ENCODE data around the gene KCTD4. TPM values are rescaled to one million over a fixed set of nuclear protein-coding genes. Genes with fewer than 3 reads are reported as not detected.
"Not testable (repeated sequence)": the region's sequence is repeated elsewhere in the genome, so short reads cannot be mapped to it uniquely, and the experiment has no call there.

Gene KCTD4
- total and polyA plus RNA-seq, 12 donors, result 0.10 TPM; not detected in 11

DNA sequence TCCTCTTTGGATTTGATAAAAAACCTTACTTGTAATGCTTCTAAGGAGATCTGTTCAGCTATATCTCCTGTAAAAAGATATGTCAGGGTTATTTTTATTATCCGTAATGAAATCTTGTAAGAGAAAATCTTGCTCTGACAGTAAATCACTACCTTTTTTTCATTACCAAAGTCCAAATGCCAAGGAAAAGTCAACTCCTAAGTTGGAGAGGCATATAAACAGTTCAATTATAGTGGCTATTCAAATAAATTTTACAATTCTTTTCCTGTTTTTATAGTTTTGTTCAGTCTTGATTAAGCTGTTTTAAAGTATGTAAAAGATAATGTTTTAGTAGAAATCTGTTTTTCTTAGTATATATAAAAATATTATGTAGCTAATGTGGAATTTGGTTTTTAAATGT is 9.0 kb downstream of the KCTD4 start:
- no peak for DNase-seq
- H3K36me3 ChIP-seq (replicated peaks in 1 of 2), result no peaks in the 10 kb centered on the region
- 39 to 46% (median 43%) methylated on average over 1 of the region's 1 CpG for WGBS, 4 donors
- no peak for TF ChIP-seq POLR2A (IDR thresholded peaks at IDR 0.05)
- TF ChIP-seq, protein P1, sequence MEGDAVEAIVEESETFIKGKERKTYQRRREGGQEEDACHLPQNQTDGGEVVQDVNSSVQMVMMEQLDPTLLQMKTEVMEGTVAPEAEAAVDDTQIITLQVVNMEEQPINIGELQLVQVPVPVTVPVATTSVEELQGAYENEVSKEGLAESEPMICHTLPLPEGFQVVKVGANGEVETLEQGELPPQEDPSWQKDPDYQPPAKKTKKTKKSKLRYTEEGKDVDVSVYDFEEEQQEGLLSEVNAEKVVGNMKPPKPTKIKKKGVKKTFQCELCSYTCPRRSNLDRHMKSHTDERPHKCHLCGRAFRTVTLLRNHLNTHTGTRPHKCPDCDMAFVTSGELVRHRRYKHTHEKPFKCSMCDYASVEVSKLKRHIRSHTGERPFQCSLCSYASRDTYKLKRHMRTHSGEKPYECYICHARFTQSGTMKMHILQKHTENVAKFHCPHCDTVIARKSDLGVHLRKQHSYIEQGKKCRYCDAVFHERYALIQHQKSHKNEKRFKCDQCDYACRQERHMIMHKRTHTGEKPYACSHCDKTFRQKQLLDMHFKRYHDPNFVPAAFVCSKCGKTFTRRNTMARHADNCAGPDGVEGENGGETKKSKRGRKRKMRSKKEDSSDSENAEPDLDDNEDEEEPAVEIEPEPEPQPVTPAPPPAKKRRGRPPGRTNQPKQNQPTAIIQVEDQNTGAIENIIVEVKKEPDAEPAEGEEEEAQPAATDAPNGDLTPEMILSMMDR (IDR thresholded peaks at IDR 0.05), result no peak
- H3K4me3 ChIP-seq, result no peak overlapping the region
- H3K27ac ChIP-seq, result no peak overlapping the region
- peaks cover 0 to 10% of the 10 kb centered on the region in 2 donors for H3K4me1 ChIP-seq (replicated peaks in 1 of 2)
- H3K9me3 ChIP-seq (replicated peaks in 1 of 3), result no peaks in the 10 kb centered on the region
- no peaks in the 10 kb centered on the region for H3K27me3 ChIP-seq
- intact Hi-C loops (cut with DNase I), result no loop called here

DNA sequence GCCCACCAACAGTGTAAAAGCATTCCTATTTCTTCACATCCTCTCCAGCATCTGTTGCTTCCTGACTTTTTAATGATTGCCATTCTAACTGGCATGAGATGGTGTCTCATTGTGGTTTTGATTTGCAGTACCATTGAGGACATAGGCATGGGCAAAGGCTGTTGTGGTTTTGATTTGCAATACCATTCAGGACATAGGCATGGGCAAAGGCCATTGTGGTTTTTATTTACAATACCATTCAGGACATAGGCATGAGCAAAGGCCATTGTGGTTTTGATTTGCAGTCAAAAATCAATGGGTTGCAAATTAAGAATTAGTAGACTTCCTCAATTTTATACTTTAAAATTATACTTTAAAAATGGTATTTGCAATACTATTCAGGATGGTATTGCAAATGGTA is 11.3 kb downstream of the KCTD4 start:
- H3K4me3 ChIP-seq; DNase-seq; H3K9me3 ChIP-seq (replicated peaks in 1 of 3); intact Hi-C loops (cut with DNase I); H3K4me1 ChIP-seq (replicated peaks in 1 of 2); H3K36me3 ChIP-seq (replicated peaks in 1 of 2); H3K27me3 ChIP-seq; H3K27ac ChIP-seq: not testable (repeated sequence)

DNA sequence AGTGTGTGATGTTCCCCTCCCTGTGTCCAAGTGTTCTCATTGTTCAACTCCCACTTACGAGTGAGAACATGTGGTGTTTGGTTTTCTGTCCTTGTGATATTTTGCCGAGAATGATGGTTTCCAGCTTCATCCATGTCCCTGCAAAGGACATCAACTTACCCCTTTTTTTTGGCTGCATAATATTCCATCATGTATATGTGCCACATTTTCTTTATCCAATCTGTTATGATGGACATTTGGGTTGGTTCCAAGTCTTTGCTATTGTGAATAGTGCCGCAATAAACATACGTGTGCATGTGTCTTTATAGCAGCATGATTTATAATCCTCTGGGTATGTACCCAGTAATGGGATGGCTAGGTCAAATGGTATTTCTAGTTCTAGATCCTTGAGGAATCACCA is 11.8 kb downstream of the KCTD4 start:
- H3K27ac ChIP-seq, DNase-seq: not testable (repeated sequence)
- WGBS, 4 donors, result 96 to 98% (median 98%) methylated on average over 4 of the region's 4 CpGs

DNA sequence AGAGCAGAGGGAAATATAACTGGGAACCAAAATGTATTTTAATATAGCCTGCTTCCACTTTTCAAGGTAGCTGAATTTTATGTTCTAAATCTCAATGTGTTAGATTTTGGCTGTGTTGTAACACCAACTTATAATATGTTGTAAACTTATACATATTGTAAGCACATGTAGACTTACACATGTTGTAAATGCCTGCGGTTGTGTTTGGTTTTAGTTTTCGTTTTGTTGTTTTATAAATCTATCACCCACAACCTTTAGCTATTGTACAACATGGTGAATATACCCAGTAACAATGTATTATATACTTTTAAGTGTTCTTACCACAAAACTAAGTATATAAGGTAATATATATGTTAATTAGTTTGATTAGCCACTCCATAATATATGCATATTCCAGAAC is 15.6 kb downstream of the KCTD4 start:
- no peaks in the 10 kb centered on the region for H3K4me1 ChIP-seq (replicated peaks in 1 of 2)
- H3K27me3 ChIP-seq, result no peaks in the 10 kb centered on the region
- no peaks in the 10 kb centered on the region for H3K36me3 ChIP-seq (replicated peaks in 1 of 2)
- TF ChIP-seq POLR2A (IDR thresholded peaks at IDR 0.05), result no peak
- TF ChIP-seq, protein P1 (IDR thresholded peaks at IDR 0.05), result no peak
- 95 to 99% (median 95%) methylated on average over 2 of the region's 2 CpGs for WGBS, 4 donors
- intact Hi-C loops (cut with DNase I), result no loop called here
- no peak overlapping the region for H3K27ac ChIP-seq
- no peak for DNase-seq
- no peaks in the 10 kb centered on the region for H3K9me3 ChIP-seq (replicated peaks in 1 of 3)
- H3K4me3 ChIP-seq, result no peak overlapping the region

More for the DNA sequence above, 11.8 kb downstream of the KCTD4 start:
- intact Hi-C loops (cut with DNase I); H3K9me3 ChIP-seq (replicated peaks in 1 of 3); H3K36me3 ChIP-seq (replicated peaks in 1 of 2); H3K4me1 ChIP-seq (replicated peaks in 1 of 2); H3K4me3 ChIP-seq; H3K27me3 ChIP-seq: not testable (repeated sequence)

DNA sequence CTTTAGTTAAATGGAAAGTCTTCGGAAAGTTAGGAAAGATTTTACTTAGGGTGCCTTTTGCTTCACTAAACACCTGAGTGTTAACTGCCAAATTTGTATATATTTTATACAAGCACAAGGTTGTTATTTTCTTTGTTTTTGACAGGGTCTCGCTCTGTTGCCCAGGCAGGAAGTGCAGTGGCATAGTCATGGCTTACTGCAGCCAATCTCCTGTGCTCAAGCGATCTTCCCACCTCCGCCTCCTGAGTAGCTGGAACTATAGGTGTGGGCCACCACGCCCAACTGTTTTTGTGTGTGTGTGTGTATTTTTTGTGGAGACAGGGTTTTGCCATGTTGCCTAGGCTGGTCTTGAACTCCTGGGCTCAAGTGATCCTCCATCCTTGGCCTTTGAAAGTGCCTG is 16.2 kb downstream of the KCTD4 start:
- Histone ChIP-seq H3K9me3 (replicated peaks in 1 of 3) (no peaks in the 10 kb centered on the region), H3K27ac (no peak overlapping the region), H3K4me1 (replicated peaks in 1 of 2) (no peaks in the 10 kb centered on the region), H3K27me3 (no peaks in the 10 kb centered on the region), H3K36me3 (replicated peaks in 1 of 2) (no peaks in the 10 kb centered on the region), H3K4me3 (no peak overlapping the region)
- no peak for DNase-seq
- intact Hi-C loops (cut with DNase I), result no loop called here
- 93 to 99% (median 98%) methylated on average over 5 of the region's 5 CpGs for WGBS, 4 donors
- TF ChIP-seq, protein P1 (IDR thresholded peaks at IDR 0.05), result no peak
- no peak for TF ChIP-seq POLR2A (IDR thresholded peaks at IDR 0.05)
